ENCODE measurements around the gene KCNH4.

KCNH4 gene

DNA sequence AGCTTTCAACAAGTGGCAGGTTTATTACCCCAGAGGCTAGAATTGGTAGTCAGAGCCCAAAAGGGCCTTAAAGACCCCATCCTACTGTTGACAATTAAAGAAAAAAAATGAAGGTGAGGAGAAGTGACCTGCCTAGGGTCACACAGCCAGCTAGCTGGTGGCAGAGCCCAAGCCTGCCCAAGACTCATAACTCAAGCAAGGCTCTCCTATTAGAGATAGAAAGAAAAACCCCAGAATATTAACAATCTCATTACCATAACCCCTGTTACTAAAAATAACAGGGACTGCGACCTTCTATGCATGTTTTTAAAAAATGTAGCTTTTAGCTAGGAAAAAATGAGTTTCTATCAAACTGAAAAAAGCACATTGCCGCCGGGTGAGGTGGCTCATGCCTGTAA, 44.3 kb downstream of the KCNH4 start:
- no peak for DNase-seq (ENCODE audit: low spot score)

- no peak for DNase-seq (ENCODE audit: low spot score)
These were observed 45.0 kb downstream of the KCNH4 start for GRCh38 chr17:42135664-42136653.

- DNase-seq (ENCODE audit: low spot score): no peak
These were observed 45.8 kb downstream of the KCNH4 start for GRCh38 chr17:42135151-42135550.

- DNase-seq (ENCODE audit: low spot score): peak; percentile 41
These were observed 47.4 kb downstream of the KCNH4 start for GRCh38 chr17:42133461-42134041.

GRCh38 chr17:42132941-42133340, 48.0 kb downstream of the KCNH4 start:
- no peak for DNase-seq (ENCODE audit: low spot score)

DNA sequence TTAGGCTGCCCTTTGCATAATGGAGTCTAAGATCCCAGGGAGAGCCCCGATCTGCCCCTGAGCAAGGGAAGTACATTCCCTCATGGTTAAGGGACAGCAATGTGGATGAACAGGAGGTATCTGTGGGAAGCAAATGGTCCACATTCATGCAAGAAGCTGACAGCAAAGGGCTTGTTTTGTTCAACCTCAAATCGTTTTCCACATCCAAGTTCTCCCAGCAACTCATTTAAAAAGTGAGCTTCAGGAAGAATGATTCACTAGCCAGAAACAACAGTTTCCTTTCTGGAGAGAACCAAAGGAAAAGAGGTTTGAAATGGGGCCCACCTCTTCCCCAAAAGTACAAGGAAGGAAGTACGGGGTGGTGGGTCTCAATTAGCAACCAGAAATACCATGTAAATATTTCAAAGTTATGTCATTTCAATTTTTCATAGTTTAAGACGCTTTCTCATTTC, 48.9 kb downstream of the KCNH4 start:
- DNase-seq (ENCODE audit: low spot score): no peak

DNA sequence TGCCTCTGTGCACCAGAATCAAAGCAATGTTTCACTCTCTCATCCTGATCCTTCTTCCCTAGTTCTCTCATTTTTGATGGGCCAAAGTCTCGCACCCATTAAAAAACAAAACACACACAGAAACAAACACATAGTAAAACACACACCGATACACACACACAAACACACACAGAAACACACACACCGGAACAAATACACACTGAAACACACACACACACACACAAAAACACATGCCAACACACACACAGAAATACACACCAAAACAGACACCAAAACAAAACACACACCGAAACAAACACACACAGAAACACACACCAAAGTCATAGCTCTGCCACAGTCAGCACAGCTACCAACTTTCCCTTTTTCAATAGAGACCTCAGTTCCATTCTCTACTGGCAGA, 49.7 kb downstream of the KCNH4 start:
- no peak for DNase-seq (ENCODE audit: low spot score)

DNA sequence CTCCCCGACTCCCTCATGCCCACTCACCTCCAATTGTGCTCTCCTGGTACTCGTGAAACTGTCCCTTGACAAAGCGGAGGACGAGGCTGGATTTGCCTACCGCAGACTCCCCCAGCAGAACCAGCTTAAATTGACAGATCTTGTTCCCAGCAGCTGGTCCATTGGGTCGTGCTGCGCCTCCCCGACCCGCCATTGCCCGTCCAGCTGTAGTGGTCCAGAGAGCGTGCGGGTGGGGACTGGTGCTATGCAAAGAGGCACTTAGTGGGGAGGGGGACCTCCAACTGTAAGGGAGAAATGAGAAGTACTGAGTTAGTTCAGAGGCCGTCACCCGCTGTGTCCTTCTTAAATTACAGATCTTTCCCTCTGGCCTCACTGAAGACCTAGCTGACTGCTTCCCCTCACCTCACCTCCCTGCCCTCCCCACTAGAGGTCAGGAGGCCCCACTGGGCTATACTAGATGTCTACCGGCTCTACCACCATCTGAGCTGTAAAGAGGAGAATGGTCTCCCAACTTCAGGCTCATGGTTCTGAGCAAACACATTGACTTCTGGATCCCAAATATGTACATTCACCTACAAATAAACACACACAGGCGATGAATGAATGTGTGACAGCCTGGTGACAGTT, 50.5 kb downstream of the KCNH4 start:
- no peak for DNase-seq (ENCODE audit: low spot score)

DNA sequence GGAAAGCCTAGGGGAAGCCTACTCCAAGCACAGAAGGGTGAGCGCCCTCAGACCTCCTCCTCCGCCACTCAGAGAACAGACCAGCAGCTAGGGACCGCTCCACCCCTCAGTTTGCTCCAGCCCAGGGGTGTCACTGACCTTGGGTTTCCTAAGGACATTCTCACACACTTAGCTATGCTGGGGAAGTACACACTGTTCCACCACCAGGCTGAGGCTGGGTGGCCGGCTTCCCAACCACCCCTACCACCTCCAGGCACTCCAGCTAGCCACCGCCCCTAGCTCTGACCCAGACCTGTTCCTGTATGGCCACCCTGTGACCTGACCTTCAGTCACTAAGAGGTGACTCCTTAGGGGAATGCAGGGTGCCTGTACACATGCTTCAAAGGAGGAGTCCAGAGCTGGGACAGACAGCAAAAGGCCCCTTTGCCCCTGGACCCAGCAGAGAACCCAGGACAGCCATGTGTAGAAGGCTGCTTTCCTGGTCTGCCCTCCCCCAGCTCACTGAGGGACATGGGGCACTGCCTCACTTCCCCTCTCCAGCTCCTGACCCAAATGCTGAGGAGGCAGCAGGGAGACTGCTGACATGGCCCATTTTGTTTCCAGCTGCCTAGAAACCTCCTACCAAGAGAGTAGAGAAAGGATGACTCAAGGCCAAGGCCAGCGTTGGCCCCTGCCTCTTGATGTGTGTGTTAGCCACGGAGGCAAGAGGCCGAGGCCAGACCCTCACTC, 51.7 kb downstream of the KCNH4 start:
- DNase-seq (ENCODE audit: low spot score): no peak

GRCh38 chr17:42127414-42127813, 53.5 kb downstream of the KCNH4 start:
- DNase-seq (ENCODE audit: low spot score): no peak

- DNase-seq (ENCODE audit: low spot score): no peak
These were observed 54.1 kb downstream of the KCNH4 start for GRCh38 chr17:42126836-42127235.

DNA sequence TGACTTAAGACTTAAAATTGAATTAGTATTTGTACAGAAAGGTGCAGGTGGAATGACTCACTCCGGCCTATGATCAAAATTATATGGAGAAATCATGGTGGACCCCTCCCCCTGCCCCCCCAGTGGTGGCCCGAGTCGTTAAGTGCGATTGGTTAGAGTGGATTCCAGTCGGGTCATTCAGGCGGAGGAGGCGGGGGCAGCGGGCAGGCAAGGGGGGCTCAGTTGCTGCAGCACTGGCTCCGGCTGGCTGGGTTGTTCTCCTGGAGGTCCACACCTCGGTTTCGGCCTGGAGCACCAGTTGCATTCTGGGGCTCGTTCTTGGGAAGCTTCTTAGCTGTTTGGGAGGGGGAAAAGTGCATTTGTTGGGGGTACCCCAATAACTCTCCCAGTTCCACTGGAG, 55.4 kb downstream of the KCNH4 start:
- no peak for DNase-seq (ENCODE audit: low spot score)

GRCh38 chr17:42124256-42124655, 56.7 kb downstream of the KCNH4 start:
- DNase-seq (ENCODE audit: low spot score): no peak

DNA sequence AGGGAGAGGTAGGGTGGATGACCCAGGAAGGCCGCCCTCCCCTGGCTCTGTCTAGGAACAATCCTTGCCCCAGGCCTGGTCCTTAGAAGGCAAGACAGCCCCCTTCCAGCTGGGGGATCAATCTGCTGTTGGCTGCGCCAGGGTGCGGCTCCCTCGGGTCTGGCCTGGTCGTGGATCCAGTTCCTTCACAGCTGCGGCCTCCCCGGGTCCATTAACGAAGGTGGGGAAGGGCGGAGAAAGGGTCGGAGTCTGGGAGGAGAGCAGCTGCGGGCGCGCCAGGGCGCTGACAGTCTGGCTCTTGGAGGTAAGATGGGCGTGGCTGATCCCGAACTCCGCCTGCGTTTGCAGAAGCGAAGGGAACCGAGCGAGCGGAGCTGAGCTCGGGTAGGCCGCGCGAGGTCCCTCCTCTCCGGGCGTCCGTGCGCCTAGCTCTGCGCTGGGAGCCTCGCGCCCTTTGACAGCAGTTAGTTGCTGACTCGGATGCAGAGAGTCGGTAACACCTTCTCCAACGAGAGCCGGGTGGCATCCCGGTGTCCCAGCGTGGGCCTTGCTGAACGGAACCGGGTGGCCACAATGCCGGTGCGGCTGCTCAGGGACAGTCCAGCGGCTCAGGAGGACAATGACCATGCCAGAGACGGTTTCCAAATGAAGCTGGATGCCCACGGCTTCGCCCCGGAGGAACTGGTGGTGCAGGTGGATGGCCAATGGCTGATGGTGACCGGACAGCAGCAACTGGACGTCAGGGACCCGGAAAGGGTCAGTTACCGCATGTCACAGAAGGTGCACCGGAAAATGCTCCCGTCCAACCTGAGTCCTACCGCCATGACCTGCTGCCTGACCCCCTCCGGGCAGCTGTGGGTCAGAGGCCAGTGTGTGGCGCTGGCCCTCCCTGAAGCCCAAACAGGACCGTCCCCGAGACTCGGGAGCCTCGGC, 58.3 kb downstream of the KCNH4 start, which contains the start of gene HSPB9:
TSS of gene HSPB9 (plus strand) at position 434 of the 933 bp plus-strand sequence. CDS start at position 481, 47 bp downstream.
- DNase-seq (ENCODE audit: low spot score): no peak

DNA sequence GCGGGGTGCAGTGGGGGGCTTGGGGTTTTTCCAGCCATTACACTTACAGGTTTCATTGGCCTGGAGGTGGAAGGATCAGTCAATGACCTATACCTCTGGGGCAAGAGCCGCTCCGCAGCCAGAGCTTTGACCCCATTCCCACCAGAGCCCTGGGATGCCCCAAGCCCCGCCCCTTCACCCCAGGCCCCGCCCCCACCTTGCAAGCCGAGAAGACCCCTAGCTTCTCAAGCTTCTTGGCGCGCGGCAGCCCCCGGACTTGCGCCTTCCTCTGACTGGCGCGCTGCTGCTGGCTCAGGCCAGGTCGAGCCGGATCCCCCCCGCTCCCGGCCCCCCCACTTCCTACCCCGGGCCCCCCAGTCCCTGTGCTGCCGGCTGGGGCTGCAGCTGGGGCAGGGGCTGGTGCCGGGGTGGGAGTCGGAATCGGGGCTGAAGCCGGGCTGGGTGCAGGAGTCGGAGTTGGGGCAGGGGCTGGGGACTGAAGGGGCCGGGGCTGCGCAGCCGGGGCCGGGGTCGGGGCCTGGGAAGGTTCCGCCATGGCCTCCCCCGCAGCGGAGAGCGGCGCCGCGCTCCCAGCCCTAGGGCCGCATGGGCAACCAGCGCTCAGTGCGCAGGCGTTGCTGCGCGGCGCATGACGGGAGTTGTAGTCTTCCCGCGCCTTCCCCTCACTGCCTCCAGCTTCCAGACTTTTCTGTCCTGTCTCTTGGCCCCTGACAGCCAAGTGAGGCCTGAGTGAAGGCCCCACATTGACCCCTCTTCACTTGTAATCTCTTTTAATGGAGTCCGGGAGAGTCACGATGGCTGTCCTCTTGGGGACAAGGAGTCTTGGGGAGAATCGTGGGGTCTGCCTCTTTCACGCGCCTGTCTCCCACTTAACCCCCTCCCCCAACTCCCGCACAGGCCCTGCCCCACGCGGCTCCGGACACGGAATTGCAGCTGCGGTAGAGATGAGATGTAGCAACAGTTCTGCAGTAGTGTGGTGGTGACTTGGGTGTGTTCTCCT, 59.9 kb downstream of the KCNH4 start, which contains the start of gene KAT2A:
TSS of gene KAT2A (minus strand) at position 598 of the 1,000 bp plus-strand sequence. CDS start at position 535, 63 bp downstream.
- peak; percentile 74 for DNase-seq (ENCODE audit: low spot score)

DNA sequence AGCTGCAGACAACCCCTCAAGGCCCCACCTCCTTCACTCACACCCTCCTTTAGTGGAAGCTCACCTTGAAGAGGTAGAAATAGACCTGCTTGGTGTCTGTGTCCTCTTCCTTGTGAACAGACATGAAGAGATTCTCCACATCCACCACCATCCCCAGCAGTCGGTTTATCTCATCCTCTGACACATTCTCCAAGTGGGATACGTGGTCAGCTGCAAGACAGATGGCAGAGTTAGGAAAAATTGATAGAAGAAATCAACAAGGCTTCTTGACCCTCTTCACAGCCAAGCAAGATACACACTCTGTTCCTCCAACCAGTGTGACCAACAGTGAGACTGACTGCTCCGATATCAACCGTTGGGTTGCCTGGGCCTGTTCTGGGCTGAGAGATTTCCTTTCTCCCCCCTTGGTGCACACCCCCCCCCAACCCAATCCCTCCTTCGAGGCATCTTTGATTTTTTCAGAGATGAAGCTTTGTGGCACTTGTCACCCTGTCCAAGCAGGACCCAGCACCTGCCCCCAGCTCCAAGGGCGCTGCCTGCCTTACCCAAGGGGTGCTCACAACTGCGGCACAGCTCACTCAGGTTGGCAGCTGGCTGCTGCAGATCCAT, 60.7 kb downstream of the KCNH4 start:
- DNase-seq (ENCODE audit: low spot score): no peak

- DNase-seq (ENCODE audit: low spot score): no peak
These were observed 61.6 kb downstream of the KCNH4 start for GRCh38 chr17:42119301-42119700.

GRCh38 chr17:42118545-42118944, 62.4 kb downstream of the KCNH4 start:
- DNase-seq (ENCODE audit: low spot score): peak; percentile 25

- DNase-seq (ENCODE audit: low spot score): no peak
These were observed 62.8 kb downstream of the KCNH4 start for GRCh38 chr17:42118126-42118510.
